ENCODE data around the gene HECTD1.
"Not testable (repeated sequence)": the region's sequence is repeated elsewhere in the genome, so short reads cannot be mapped to it uniquely, and the experiment has no call there.

The HECTD1 gene

GRCh38 chr14:31139301-31139847 lies 68.2 kb downstream of the HECTD1 start:
- no peak for DNase-seq

- no peak for DNase-seq
Observed at GRCh38 chr14:31138301-31138700, 69.3 kb downstream of the HECTD1 start.

- DNase-seq: no peak
Observed at GRCh38 chr14:31137214-31137889, 70.2 kb downstream of the HECTD1 start.

GRCh38 chr14:31133133-31133532 lies 74.5 kb downstream of the HECTD1 start:
- no peak for DNase-seq

GRCh38 chr14:31128601-31129526 lies 78.7 kb downstream of the HECTD1 start:
- no peak for DNase-seq

GRCh38 chr14:31127690-31128089 lies 79.9 kb downstream of the HECTD1 start:
- DNase-seq: no peak

GRCh38 chr14:31126680-31127079 lies 80.9 kb downstream of the HECTD1 start:
- DNase-seq: no peak

GRCh38 chr14:31125231-31125630 lies 82.4 kb downstream of the HECTD1 start:
- no peak for DNase-seq

- DNase-seq: no peak
Observed at GRCh38 chr14:31124197-31124596, 83.4 kb downstream of the HECTD1 start.

GRCh38 chr14:31122921-31123320 lies 84.7 kb downstream of the HECTD1 start:
- no peak for DNase-seq

- no peak for DNase-seq
Observed at GRCh38 chr14:31122098-31122611, 85.4 kb downstream of the HECTD1 start.

GRCh38 chr14:31118892-31119291 lies 88.7 kb downstream of the HECTD1 start:
- no peak for DNase-seq

- DNase-seq: no peak
Observed at GRCh38 chr14:31113794-31114193, 93.8 kb downstream of the HECTD1 start.

GRCh38 chr14:31110872-31111271 lies 96.7 kb downstream of the HECTD1 start:
- no peak for DNase-seq

- no peak for DNase-seq
Observed at GRCh38 chr14:31109257-31109656, 98.3 kb downstream of the HECTD1 start.

GRCh38 chr14:31106768-31107167 lies 100.8 kb downstream of the HECTD1 start:
- no peak for DNase-seq

GRCh38 chr14:31097081-31097480 lies 110.5 kb downstream of the HECTD1 start:
- no peak for DNase-seq

GRCh38 chr14:31096255-31096654 lies 111.3 kb downstream of the HECTD1 start:
- no peak for DNase-seq

- DNase-seq: not testable (repeated sequence)
Observed at GRCh38 chr14:31095817-31096216, 111.8 kb downstream of the HECTD1 start.

GRCh38 chr14:31093884-31094839 lies 113.4 kb downstream of the HECTD1 start:
- DNase-seq: not testable (repeated sequence)

GRCh38 chr14:31092160-31092708 lies 115.4 kb downstream of the HECTD1 start:
- no peak for DNase-seq
